GM20000 (cell line): Measurements from ENCODE around the gene SMIM20.

Experiments
- DNase-seq: peaks from one replicate; pipeline ENCODE4 v3.0.0; 2012; ENCODE audit warnings: low spot score
- TF ChIP-seq, protein P1 (sequence below): IDR thresholded peaks from 2 replicates; pipeline ENCODE4 v1.5.1; 2012; ENCODE audit warnings: mild to moderate bottlenecking, control low read depth; ENCODE audit errors: extremely low read depth, missing control alignments

The SMIM20 gene

GRCh38 chr4:25908491-25908901 is 5.5 kb upstream of the SMIM20 start:
- no peak for DNase-seq
- TF ChIP-seq, protein P1, sequence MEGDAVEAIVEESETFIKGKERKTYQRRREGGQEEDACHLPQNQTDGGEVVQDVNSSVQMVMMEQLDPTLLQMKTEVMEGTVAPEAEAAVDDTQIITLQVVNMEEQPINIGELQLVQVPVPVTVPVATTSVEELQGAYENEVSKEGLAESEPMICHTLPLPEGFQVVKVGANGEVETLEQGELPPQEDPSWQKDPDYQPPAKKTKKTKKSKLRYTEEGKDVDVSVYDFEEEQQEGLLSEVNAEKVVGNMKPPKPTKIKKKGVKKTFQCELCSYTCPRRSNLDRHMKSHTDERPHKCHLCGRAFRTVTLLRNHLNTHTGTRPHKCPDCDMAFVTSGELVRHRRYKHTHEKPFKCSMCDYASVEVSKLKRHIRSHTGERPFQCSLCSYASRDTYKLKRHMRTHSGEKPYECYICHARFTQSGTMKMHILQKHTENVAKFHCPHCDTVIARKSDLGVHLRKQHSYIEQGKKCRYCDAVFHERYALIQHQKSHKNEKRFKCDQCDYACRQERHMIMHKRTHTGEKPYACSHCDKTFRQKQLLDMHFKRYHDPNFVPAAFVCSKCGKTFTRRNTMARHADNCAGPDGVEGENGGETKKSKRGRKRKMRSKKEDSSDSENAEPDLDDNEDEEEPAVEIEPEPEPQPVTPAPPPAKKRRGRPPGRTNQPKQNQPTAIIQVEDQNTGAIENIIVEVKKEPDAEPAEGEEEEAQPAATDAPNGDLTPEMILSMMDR = no peak

GRCh38 chr4:25911356-25911755 is 2.7 kb upstream of the SMIM20 start:
- TF ChIP-seq, protein P1 = no peak
- DNase-seq = no peak

GRCh38 chr4:25913056-25913850 is 767 bp upstream of the SMIM20 start:
- DNase-seq = peak; percentile 42
- TF ChIP-seq, protein P1 = no peak

- TF ChIP-seq, protein P1 = no peak
- peak; percentile 12 for DNase-seq
Observed at GRCh38 chr4:25914670-25915352, 791 bp downstream of the SMIM20 start.

DNA sequence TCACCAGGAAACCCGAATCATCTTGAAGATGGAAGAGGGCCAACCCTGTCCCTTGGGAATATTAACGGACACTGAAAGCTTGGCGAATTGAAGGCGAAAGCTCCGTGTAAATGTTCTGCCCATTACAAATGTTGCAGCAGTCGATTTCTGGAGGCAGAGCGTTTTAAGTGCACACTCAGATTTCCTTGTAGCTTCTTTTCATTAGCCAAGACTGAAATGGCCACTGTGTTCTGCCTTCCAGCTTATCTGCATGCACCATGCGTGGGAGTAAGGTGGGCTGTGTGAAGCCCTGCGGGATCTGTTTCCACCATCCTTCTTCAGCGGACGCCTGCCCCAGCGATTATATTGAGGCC is 1.3 kb downstream of the SMIM20 start:
- no peak for DNase-seq
- TF ChIP-seq, protein P1 = no peak

DNA sequence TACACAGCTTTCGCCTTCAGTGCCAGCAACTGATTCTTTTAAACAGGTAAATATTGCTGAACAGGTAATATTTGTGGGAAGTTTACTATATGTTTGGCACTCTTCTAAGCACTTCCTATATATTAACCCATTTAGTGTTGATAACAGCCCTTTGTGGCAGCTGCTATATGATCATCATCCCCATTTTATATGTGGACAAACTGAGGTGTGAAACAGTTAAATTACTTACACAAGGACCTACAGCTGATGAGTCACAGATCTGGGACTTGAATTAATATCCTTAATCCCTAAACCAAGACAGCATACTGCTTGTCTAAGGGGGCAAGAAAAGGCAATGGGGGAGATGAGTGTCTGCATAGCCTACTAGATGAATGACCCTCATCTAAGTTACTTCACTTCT is 2.9 kb downstream of the SMIM20 start:
- DNase-seq = no peak
- TF ChIP-seq, protein P1 = no peak

DNA sequence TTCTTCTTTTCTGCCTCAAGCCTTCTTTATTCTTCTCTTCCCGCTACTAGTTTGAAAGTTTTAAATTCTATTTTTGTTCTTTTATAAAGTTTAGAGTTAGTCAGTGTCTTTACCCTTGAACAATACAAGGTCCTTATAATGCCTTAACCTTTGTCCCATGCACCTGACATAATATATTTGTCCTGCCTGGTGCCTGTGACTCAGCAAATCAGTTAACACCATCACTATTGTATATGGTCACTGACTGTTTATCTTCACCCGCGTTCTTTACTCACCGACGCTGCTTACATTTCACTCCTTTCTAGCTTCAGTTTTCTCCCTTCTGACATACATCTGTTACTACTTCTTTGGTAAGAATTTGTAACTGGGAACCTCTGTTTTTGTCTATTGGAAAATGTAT is 5.7 kb downstream of the SMIM20 start:
- DNase-seq = no peak
- TF ChIP-seq, protein P1 = no peak
